Measurements from ENCODE around the gene ATF7.
A peak's percentile ranks its signal among the peaks of the same experiment; 100 is the strongest.
"Not testable (repeated sequence)": the region's sequence is repeated elsewhere in the genome, so short reads cannot be mapped to it uniquely, and the experiment has no call there.

The ATF7 gene

DNA sequence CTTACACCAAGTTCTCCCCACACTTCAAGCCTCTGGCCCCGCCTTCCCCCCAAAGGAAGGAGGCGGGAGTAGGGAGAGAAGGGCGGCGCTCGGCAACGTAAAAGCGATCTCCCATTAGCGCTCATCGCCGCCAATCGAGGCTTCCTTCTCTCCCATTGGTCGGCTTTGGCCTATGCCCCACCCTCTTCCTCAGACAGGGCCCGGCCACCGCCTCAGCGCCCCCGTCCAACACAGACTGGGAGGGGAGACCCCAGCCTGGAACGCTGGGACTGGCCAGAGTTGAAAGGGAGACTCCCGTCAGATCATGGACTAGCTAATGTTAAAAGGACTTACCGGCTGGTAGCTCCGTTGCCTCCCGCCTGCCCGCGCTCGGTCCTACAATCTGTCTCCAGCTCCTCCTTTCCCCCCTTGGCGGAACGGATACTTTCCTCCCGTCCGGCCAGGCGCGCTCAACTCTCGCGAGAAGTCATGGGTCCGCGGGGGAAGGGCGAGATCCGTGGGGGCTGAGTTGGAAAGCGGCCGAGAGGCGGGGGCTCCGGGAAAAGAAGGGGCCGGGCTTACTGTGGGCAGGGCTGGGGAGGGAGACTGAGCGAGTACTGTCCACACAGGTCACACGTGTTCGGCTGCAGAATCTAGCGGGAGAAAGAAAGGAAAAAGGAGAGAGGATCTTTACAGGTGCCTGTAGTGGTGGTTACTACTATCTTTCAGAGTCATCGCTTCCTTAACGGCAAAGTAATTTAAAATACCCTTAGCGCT, at the start of gene ATF7:
ATF7 (minus strand) TSS at position 437 of the 756 bp plus-strand sequence. CDS start 25,382 bp downstream, outside the sequence.
- DNase-seq: peak; percentile 99

GRCh38 chr12:53674977-53675700, 49.0 kb upstream of the ATF7 start:
- DNase-seq: no peak

DNA sequence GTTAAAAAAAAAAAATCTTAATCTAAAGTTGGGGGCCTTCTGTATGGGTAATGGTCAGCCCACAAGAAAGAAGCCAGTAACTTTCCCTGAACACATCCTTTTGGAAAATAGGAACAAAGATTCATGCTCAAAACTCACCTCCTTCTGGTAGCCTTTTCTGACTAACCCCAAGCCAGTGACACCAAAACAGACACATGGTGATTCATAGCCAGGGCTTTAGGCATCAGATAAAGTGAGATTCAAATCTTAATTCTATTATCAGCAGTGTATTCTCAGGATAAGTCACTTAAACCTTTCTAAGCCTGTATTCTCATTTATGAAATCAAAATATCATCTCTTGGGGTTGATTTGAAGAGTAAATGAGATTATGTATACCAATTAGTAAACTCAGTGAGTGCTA, 44.8 kb upstream of the ATF7 start:
- DNase-seq: no peak

DNA sequence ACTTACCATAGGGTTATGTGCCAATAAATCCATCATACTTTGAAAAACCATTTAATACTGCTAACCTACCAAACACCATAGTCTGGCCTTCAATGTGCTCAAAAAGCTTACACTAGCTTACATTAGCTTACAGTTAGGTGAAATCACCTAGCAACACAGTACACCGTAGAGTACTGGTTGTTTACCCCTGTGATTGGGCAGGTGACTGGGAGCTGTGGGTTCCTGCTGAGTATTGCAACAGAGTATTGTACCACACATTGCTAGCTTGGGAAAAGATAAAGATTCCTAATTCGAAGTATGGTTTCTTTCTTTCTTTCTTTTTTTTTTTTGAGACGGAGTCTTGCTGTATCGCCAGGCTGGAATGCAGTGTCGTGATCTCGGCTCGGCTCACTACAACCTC, 44.1 kb upstream of the ATF7 start:
- DNase-seq: no peak

DNA sequence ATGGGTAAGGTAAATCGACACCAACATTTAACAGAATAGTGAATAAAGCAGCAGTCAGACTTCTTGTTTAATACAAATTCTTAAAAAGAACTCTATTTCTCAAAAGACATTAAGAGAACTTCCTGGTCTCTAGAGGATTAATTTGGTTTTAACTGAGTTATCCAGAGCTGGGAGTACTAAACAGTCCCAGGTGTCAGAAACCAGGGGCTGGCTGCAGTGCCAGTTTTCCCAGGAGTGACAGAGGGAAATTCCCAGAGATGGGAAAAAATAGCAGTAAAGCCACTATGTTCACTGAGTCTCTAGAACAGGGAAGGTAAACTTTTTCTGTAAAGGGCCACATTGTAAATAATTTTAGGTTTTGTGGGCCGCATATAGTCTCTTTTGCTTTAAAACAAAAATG, 40.9 kb upstream of the ATF7 start:
- DNase-seq: no peak

GRCh38 chr12:53664936-53665335, 38.8 kb upstream of the ATF7 start:
- DNase-seq: no peak

- DNase-seq: no peak
These were observed 38.0 kb upstream of the ATF7 start for GRCh38 chr12:53664191-53664590.

DNA sequence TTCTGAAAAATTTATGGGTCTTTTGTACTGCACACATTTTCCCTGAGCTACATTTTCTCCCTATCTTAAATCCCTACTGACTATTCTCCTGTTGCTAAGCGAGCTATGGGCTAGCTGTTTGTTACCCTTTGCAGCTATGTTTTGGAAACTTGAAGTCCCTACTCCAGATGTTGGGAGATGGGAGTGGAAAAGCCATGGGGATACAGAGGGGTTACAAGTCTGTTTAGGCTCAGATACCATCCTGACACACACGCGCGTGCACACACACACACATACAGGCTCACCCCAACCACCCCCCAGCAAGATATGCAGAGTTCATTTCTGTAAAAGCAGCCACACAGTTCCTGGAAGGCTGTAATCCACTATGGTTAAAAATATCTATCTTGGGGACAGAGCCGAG, 33.9 kb upstream of the ATF7 start:
- DNase-seq: no peak

DNA sequence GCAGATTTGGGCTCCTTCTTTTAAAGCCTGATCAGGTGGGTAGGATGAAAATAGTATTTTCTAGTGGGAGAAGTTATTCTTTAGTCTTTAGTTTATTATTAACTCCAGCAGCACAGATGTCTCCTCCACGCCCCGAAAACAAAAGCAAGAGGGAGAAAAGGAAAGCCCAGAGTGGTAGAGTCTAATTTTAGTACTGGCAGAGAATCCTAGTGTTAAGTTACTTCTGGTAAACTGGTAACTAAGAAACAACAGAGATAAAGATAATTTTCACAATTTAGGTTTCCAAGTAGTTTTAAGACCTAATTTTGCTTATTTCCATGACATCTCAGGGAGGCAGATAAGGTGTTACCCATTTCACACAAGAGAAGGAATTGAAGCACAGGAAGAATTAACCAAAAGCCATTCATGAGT, 33.4 kb upstream of the ATF7 start:
- DNase-seq: no peak

DNA sequence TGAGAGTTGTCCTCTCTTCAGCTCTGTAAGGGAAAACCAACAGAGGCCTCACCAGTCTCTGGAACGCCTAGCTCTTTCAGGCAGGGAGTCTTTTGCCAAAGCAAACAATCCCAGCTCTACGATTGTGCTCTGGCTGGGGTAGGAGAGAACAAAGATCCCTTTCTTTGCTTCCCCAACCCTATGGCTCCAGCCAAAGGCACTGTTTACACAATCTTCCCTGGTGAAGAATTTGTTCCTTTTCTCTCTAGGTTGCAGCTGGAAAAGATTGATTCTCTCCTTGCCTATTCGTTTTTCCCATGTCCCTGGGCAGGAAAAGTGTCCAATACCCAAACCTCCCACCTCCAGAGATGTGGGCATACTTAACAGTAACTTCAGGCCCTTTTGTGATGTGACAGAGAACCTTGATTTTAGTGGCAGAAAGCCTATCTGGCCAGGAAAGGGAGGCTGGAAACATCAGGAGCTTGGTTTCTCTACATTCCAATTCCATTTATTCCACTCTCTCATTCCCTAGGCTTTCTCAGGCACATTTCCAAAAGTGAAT, 32.9 kb upstream of the ATF7 start:
- DNase-seq: no peak

- DNase-seq: no peak
These were observed 30.9 kb upstream of the ATF7 start for GRCh38 chr12:53657041-53657440.

DNA sequence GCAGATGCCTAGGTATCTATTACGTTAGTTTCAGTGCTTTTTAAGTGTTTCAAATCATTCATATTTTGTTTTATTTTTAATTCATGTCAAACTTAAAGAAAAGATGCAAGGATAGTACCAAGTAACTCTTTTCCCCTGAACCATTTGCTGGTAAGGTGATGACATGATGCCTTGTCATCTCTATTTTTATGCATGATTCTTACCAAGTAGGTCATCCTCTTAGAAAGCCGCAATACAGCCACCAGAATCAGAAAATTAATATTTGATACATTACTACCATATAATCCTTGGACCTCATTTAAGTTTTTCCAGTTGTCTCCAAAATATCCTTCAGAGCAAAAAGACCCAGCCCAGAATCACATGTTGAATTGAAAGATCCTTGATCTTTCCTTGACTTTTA, 27.4 kb upstream of the ATF7 start:
- no peak for DNase-seq

DNA sequence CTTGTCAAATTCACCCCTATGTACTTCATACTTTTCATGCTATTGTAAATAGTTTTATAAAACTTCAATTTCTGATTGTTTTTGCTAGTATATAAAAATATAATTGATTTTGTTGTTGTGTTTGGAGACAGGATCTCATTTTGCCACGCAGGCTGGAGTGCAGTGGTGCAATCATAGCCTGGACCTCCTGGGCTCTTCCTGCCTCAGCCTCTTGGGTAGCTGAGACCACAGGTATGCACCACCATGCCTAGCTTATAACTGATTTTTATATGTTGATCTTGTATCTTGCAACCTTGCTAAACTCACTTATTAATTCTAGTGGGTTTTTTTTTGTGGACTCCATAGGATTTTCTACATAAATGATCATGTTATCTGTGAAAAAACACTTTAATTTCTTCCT, 26.2 kb upstream of the ATF7 start:
- DNase-seq: no peak

DNA sequence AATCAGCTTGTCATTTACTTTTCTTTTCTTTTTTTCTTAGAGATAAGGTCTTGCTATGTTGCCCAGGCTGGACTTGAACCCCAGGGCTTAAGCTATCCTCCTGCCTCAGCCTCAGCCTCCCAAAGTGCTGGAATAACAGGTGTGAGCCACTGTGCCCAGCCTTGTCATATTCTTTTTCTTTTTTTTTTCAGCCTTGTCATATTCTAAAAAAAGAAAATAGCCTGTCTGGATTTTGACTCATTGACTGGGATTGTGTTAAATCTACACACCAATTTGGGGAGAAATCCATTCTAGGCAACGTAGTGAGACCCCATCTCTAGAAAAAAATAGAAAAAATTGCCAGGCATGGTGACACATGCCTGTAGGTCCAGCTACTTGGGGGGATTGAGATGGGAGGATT, 25.6 kb upstream of the ATF7 start:
- no peak for DNase-seq

DNA sequence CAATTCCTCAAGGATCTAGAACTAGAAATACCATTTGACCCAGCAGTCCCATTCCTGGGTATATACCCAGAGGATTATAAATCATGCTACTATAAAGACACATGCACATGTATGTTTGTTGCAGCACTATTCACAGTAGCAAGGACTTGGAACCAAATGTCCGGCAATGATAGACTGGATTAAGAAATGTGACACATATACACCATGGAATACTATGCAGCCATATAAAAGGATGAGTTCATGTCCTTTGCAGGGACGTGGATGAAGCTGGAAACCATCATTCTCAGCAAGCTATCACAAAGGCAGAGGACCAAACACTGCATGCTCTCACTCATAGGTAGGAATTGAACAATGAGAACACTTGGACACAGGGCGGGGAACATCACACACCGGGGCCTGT, 20.1 kb upstream of the ATF7 start:
- DNase-seq: not testable (repeated sequence)

DNA sequence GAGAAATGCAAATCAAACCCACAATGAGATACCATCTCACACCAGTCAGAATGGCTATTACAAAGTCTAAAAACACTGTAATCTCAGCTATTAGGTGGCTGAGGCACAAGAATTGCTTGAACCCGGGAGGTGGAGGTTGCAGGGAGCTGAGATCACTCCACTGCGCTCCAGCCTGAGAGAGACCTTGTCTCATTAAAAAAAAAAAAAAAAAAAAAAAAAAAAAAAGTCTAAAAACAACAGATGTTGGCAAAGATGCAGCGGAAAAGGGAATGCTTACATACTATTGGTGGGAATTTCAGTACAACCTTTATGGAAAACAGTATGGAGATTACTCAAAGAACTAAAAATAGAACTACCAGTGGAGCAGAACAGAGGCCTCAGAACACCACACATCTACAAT, 19.0 kb upstream of the ATF7 start:
- no peak for DNase-seq

- no peak for DNase-seq
These were observed 18.0 kb upstream of the ATF7 start for GRCh38 chr12:53644133-53644532.

- no peak for DNase-seq
These were observed 17.2 kb upstream of the ATF7 start for GRCh38 chr12:53643232-53643979.

DNA sequence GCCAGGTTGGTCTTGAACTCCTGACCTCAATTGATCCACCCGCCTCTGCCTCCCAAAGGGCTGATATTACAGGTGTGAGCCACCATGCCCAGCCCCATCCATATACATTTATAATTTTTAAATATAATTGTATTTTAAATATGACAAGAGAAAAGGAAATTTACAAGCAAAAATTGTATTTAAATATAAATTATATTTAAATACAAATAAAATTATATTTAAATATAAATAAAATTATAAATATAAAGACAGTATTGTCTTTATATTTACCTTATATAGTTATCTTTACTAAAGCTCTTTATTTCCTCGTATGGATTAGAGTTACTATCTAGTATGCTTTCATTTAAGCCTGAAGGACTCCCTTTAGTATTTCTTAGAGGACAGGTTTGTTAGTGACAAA, 11.9 kb upstream of the ATF7 start:
- DNase-seq: no peak

DNA sequence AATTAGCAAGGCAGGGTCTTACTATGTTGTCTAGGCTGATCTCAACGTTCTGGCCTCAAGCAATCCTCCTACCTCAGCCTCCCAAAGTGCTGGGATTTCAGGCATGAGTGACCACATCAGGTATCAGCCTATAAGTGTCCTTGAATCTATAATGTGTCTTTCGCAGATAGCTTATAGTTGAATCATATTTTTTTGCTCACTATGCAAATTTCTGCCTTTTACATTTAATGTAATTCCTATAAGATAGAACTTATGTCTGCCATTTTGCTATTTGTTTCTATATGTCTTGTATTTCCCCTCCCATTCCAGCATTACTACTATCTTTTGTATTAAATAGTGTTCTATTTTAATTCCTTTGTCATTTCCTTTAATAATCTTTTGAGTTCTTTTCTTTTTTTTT, 10.5 kb upstream of the ATF7 start:
- DNase-seq: no peak

DNA sequence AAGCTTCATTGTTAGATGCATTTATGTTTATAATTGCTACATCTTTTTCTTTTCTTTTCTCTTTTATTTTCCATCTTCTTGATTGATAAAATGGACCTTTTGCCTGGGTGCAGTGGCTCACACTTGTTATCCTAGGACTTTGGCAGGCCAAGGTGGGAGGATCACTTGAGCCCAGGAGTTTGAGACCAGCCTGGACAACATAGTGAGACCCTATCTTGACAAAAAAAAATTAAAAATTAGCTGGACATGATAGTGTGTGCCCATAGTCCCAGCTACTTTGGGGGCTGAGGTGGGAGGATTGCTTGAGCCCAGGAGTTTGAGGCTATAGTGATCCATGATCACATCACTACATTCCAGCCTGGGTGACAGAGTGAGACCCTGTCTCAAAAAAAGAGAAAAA, 9.5 kb upstream of the ATF7 start:
- not testable (repeated sequence) for DNase-seq

DNA sequence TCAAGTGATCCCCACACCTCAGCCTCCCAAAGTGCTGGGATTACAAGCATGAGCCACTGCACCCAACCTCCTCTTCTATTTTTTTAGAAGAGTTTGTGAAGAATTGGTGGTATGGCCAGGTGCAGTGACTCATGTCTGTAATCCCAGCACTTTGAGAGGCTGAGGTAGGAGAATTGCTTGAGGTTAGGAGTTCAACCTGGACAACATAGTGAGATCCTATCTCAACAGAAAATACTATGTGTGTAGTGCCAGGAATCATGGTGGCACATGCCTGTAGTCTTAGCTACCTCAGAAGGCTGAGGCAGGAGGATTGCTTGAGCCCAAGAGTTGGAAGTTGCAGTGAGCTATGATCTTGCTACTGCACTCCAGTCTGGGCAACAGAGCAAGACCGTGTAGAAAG, 5.5 kb upstream of the ATF7 start:
- no peak for DNase-seq

- no peak for DNase-seq
These were observed 1.7 kb upstream of the ATF7 start for GRCh38 chr12:53627919-53628318.
